ENCODE results near the gene ATP4A.
A peak's percentile ranks its signal among the peaks of the same experiment; 100 is the strongest.

The ATP4A gene

GRCh38 chr19:35592226-35592625, 28.8 kb upstream of the ATP4A start:
- Mint-ChIP-seq H3K36me3 (ENCODE audit: low read depth) (no peaks in the 10 kb centered on the region), H3K4me1 (no peaks in the 10 kb centered on the region), H3K27ac (no peak overlapping the region), H3K9me3 (no peaks in the 10 kb centered on the region), H3K4me3 (no peak overlapping the region), H3K27me3 (ENCODE audit: low read depth, poor library complexity) (peaks cover 38% of the 10 kb centered on the region)
- TF ChIP-seq CTCF (IDR thresholded peaks at IDR 0.05): peak; percentile 39
- peak; percentile 18 for DNase-seq

GRCh38 chr19:35590875-35591274, 27.4 kb upstream of the ATP4A start:
- no peak for TF ChIP-seq CTCF (IDR thresholded peaks at IDR 0.05)
- DNase-seq: no peak
- H3K36me3 Mint-ChIP-seq (ENCODE audit: low read depth): no peaks in the 10 kb centered on the region
- H3K4me3 Mint-ChIP-seq: no peak overlapping the region
- H3K27ac Mint-ChIP-seq: no peak overlapping the region
- no peaks in the 10 kb centered on the region for H3K9me3 Mint-ChIP-seq
- H3K27me3 Mint-ChIP-seq (ENCODE audit: low read depth, poor library complexity): peaks cover 38% of the 10 kb centered on the region
- H3K4me1 Mint-ChIP-seq: no peaks in the 10 kb centered on the region

- H3K27me3 Mint-ChIP-seq (ENCODE audit: low read depth, poor library complexity): peaks cover 72% of the 10 kb centered on the region
Measured at GRCh38 chr19:35587321-35587720, 23.9 kb upstream of the ATP4A start.

GRCh38 chr19:35585848-35586247, 22.4 kb upstream of the ATP4A start, which contains the start of gene PMIS2:
Gene PMIS2 (plus strand): TSS chr19:35586173. CDS start chr19:35586260, 87 bp downstream.
- H3K27ac Mint-ChIP-seq: no peak within 1 kb of the TSS
- TF ChIP-seq CTCF (IDR thresholded peaks at IDR 0.05): no peak
- no peaks in the 10 kb centered on the region for H3K4me1 Mint-ChIP-seq
- H3K27me3 Mint-ChIP-seq (ENCODE audit: low read depth, poor library complexity): peaks cover 67% of the 10 kb centered on the region
- H3K4me3 Mint-ChIP-seq: no peak within 1 kb of the TSS
- no peaks in the 10 kb centered on the region for H3K36me3 Mint-ChIP-seq (ENCODE audit: low read depth)
- H3K9me3 Mint-ChIP-seq: peaks cover under 1% of the 10 kb centered on the region
- peak; percentile 38 for DNase-seq

More at GRCh38 chr19:35587321-35587720, 23.9 kb upstream of the ATP4A start:
- no peak for DNase-seq
- Mint-ChIP-seq H3K4me3 (no peak overlapping the region), H3K36me3 (ENCODE audit: low read depth) (no peaks in the 10 kb centered on the region), H3K4me1 (no peaks in the 10 kb centered on the region), H3K9me3 (no peaks in the 10 kb centered on the region), H3K27ac (no peak overlapping the region)
- no peak for TF ChIP-seq CTCF (IDR thresholded peaks at IDR 0.05)

- H3K4me1 Mint-ChIP-seq: no peaks in the 10 kb centered on the region
- no peak for DNase-seq
- H3K36me3 Mint-ChIP-seq (ENCODE audit: low read depth): no peaks in the 10 kb centered on the region
- H3K9me3 Mint-ChIP-seq: peaks cover 18% of the 10 kb centered on the region
- TF ChIP-seq CTCF (IDR thresholded peaks at IDR 0.05): no peak
- H3K27ac Mint-ChIP-seq: no peak overlapping the region
- H3K27me3 Mint-ChIP-seq (ENCODE audit: low read depth, poor library complexity): peaks cover 47% of the 10 kb centered on the region
- H3K4me3 Mint-ChIP-seq: no peak overlapping the region
Measured at GRCh38 chr19:35582760-35583159, 19.3 kb upstream of the ATP4A start.

GRCh38 chr19:35578707-35579106, 15.2 kb upstream of the ATP4A start:
- no peak for TF ChIP-seq CTCF (IDR thresholded peaks at IDR 0.05)
- Mint-ChIP-seq H3K36me3 (ENCODE audit: low read depth) (no peaks in the 10 kb centered on the region), H3K27ac (no peak overlapping the region), H3K4me3 (no peak overlapping the region), H3K27me3 (ENCODE audit: low read depth, poor library complexity) (peaks cover 21% of the 10 kb centered on the region), H3K9me3 (peaks cover 57% of the 10 kb centered on the region), H3K4me1 (no peaks in the 10 kb centered on the region)
- DNase-seq: no peak
